Endothelial cell of umbilical vein (primary cell): ENCODE measurements around the gene TNS2. TPM values are rescaled to one million over a fixed set of nuclear protein-coding genes. Genes with fewer than 3 reads are reported as not detected.
"Not testable (repeated sequence)": the region's sequence is repeated elsewhere in the genome, so short reads cannot be mapped to it uniquely, and the experiment has no call there.

Experiments used
- BruUV-seq: library from RNA; stranded (reverse); fragments of 400-500 nt; replicated peaks from 2 replicates; lab custom pipeline; 2021; lab: Mats Ljungman, UMichigan
- CTCF ChIA-PET: fragments of 300-600, 350-600 bp; sonication (Branson Sonifier 250); formaldehyde crosslinking; loops from one replicate; lab custom pipeline; 2021; ENCODE audit warnings: antibody characterized with exemption, inconsistent platforms; lab: Charles Lee
- POLR2A ChIA-PET: fragments of 300-600, 350-600 bp; sonication (Branson Sonifier 250); formaldehyde crosslinking; loops from one replicate; lab custom pipeline; 2021; ENCODE audit warnings: antibody characterized with exemption, inconsistent platforms; lab: Charles Lee
- DNase-seq: peaks from one replicate; pipeline ENCODE4 v3.0.0-alpha.2; 2011; ENCODE audit warnings: low read depth, low spot score
- FAIRE-seq: peaks from 2 replicates; lab custom pipeline; 2011; peaks lifted over from hg19 to GRCh38; lab: Jason Lieb, UNC
- H2AFZ ChIP-seq: 2 replicates; pipeline ENCODE4 v1.6.0; 2012; ENCODE audit warnings: low read depth, low read length, control low read depth, inconsistent platforms
- H3K27ac ChIP-seq: 2 replicates; pipeline ENCODE4 v1.5.1; 2011; ENCODE audit warnings: low read depth, mild to moderate bottlenecking, control low read depth, low read length, moderate library complexity; ENCODE audit not compliant: insufficient read depth
- H3K27me3 ChIP-seq, 2 experiments: 2 replicates each; pipeline versions ENCODE4 v1.6.0 to v1.6.1; 2011; ENCODE audit warnings: low read length in 2 of 2, mixed read lengths in 1 of 2; ENCODE audit not compliant: control insufficient read depth in 2 of 2, insufficient read depth in 2 of 2
- H3K36me3 ChIP-seq, 2 experiments: 2 replicates in 1 of 2; 3 replicates in 1 of 2; pipeline ENCODE4 v1.5.1; 2011; ENCODE audit warnings: low read length in 2 of 2, mild to moderate bottlenecking in 1 of 2, moderate library complexity in 1 of 2; ENCODE audit not compliant: control insufficient read depth in 2 of 2, insufficient read depth in 2 of 2; ENCODE audit errors: extremely low read depth in 1 of 2
- H3K4me1 ChIP-seq: 3 replicates; pipeline ENCODE4 v1.5.1; 2011; ENCODE audit warnings: mild to moderate bottlenecking, low read length; ENCODE audit not compliant: control insufficient read depth, insufficient read depth; ENCODE audit errors: extremely low read depth
- H3K4me2 ChIP-seq: 2 replicates; pipeline ENCODE4 v1.6.1; 2011; ENCODE audit warnings: low read length, control low read depth, mixed read lengths; ENCODE audit not compliant: insufficient read depth
- H3K4me3 ChIP-seq, 3 experiments: fragments of 200-600 bp in 1 of 3; sonication (generic), shearing (Covaris generic) in 1 of 3; replicated peaks in 1 of 3; 2 replicates each; pipeline ENCODE4 v1.5.1; 2011 to 2016; ENCODE audit warnings: control low read depth in 3 of 3, low read length in 3 of 3, mild to moderate bottlenecking in 2 of 3, inconsistent platforms in 1 of 3, low read depth in 1 of 3, moderate library complexity in 1 of 3; ENCODE audit not compliant: insufficient read depth in 1 of 3
- H3K79me2 ChIP-seq: 2 replicates; pipeline ENCODE4 v1.6.0; 2012; ENCODE audit warnings: low read length, inconsistent platforms; ENCODE audit not compliant: control insufficient read depth, insufficient read depth
- H3K9ac ChIP-seq: replicated peaks from 2 replicates; pipeline ENCODE3; 2011; ENCODE audit warnings: low read length, control low read depth; ENCODE audit not compliant: insufficient read depth; ENCODE audit errors: extremely low read depth
- H3K9me1 ChIP-seq: replicated peaks from 3 replicates; pipeline ENCODE4 v1.6.0; 2011; ENCODE audit warnings: mild to moderate bottlenecking, low read length; ENCODE audit not compliant: control insufficient read depth, insufficient read depth; ENCODE audit errors: extremely low read depth
- H3K9me3 ChIP-seq: replicated peaks from 2 replicates; pipeline ENCODE4 v1.5.1; 2012; ENCODE audit warnings: low read length, inconsistent platforms; ENCODE audit not compliant: control insufficient read depth, insufficient read depth
- H4K20me1 ChIP-seq: replicated peaks from 2 replicates; pipeline ENCODE3; 2011; ENCODE audit warnings: mild to moderate bottlenecking, low read length; ENCODE audit not compliant: control insufficient read depth, insufficient read depth; ENCODE audit errors: extremely low read depth
- FOS ChIP-seq: IDR thresholded peaks from 2 replicates; pipeline ENCODE4 v1.6.1; 2011; ENCODE audit warnings: mild to moderate bottlenecking, low read length, moderate library complexity, borderline replicate concordance; ENCODE audit not compliant: insufficient read depth
- GATA2 ChIP-seq: IDR thresholded peaks from 2 replicates; pipeline ENCODE4 v1.7.0; 2011; ENCODE audit warnings: low read depth, mild to moderate bottlenecking, moderate library complexity, mixed read lengths, low read length; ENCODE audit not compliant: insufficient read length, insufficient read depth
- JUN ChIP-seq: IDR thresholded peaks from 2 replicates; pipeline ENCODE4 v1.6.1; 2011; ENCODE audit warnings: borderline replicate concordance, low read depth; ENCODE audit not compliant: insufficient read length, insufficient read depth
- MYC ChIP-seq: IDR thresholded peaks from one replicate; pipeline ENCODE4 v1.6.1; 2011; ENCODE audit warnings: mild to moderate bottlenecking, low read depth, low read length
- POLR2A ChIP-seq: IDR thresholded peaks from 2 replicates; pipeline ENCODE4 v1.6.1; 2012; ENCODE audit warnings: low read depth, mild to moderate bottlenecking, control low read depth, low read length
- POLR2AphosphoS5 ChIP-seq: IDR thresholded peaks from 2 replicates; pipeline ENCODE4 v1.6.1; 2012; ENCODE audit warnings: low read depth, mild to moderate bottlenecking, control low read depth, low read length, moderate library complexity; ENCODE audit not compliant: insufficient read depth
- dilution Hi-C: fragments of 300-500 bp; cut with MboI; formaldehyde crosslinking; loops from one replicate; pipeline ENCODE4 v1.15.0; 2019; ENCODE audit warnings: low sequenced_read_pairs; ENCODE audit not compliant: extremely low pct_ligation_motif_present
- intact Hi-C: fragments of 100-400 bp; cut with micrococcal nuclease; formaldehyde crosslinking; loops from one replicate; pipeline ENCODE4 v1.10.0; 2022
- polyA plus RNA-seq, 4 experiments: library from polyadenylated mRNA; depleted of rRNA in 3 of 4; stranded (reverse) in 3 of 4; unstranded in 1 of 4; fragments of >200 nt; gene quantifications; 2 replicates each; pipeline versions ENCODE4 v1.2.1 to v1.2.3, GENCODE V29; 2011 to 2012; ENCODE audit warnings: missing spikeins in 1 of 4
- total RNA-seq: library from RNA; stranded (reverse); gene quantifications from 2 replicates; pipeline ENCODE4 v1.2.3, GENCODE V29; 2021
- TF ChIP-seq, protein P1 (sequence below), 2 donors: IDR thresholded peaks; 1 replicate in 1 of 2; 2 replicates in 1 of 2; pipeline ENCODE4 v1.5.1; 2011; ENCODE audit warnings: low read length in 2 of 2, mild to moderate bottlenecking in 2 of 2, moderate library complexity in 2 of 2, control low read depth in 1 of 2, inconsistent platforms in 1 of 2, low read depth in 1 of 2; ENCODE audit not compliant: insufficient read depth in 1 of 2; ENCODE audit errors: extremely low read depth in 1 of 2
- TF ChIP-seq, protein P2 (sequence below): IDR thresholded peaks from 2 replicates; pipeline ENCODE4 v1.6.1; 2011; ENCODE audit not compliant: insufficient read depth, insufficient read length

TNS2 gene
- total and polyA plus RNA-seq, 2 donors (not counting 3 experiments of a cell fraction or from before 2014, with no cell fraction given), result 84.5 to 106 TPM

DNA sequence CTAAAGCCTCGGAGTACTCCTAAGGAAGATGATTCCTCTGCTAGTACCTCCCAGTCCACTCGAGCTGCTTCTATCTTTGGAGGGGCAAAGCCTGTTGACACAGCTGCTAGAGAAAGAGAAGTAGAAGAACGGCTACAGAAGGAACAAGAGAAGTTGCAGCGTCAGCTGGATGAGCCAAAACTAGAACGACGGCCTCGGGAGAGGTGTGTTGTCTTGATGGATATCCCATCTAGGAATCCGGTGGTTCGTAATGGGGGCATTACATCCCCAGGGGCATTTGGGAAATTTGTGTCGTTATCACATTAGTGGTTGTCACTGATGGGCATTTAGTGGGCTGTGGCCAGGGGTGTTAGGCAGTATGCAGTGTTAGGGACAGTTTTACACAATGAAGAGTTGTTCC, 16.0 kb upstream of the TNS2 start:
- peaks cover 16% of the 10 kb centered on the region for H3K4me1 ChIP-seq
- H3K9me3 ChIP-seq, FAIRE-seq, H3K27ac ChIP-seq, H2AFZ ChIP-seq, dilution Hi-C loops, H3K79me2 ChIP-seq, H3K9me1 ChIP-seq, H3K27me3 ChIP-seq, H3K4me2 ChIP-seq, BruUV-seq, H3K9ac ChIP-seq, H3K4me3 ChIP-seq, H4K20me1 ChIP-seq, intact Hi-C loops, DNase-seq: not testable (repeated sequence)
- CTCF ChIA-PET, result interaction anchor here (0.6 to 1.2 kb wide), 3 partner anchors 9 to 912 kb away, joined by 3 to 4 read pairs (median 3); no protein-coding TSS in a partner anchor
- H3K36me3 ChIP-seq, result peaks cover 38 to 40% of the 10 kb centered on the region in 2 experiments
- POLR2A ChIA-PET, result interaction anchor here (0.6 kb wide), 1 partner anchor 46 kb away, joined by 4 read pairs; no protein-coding TSS in a partner anchor

DNA sequence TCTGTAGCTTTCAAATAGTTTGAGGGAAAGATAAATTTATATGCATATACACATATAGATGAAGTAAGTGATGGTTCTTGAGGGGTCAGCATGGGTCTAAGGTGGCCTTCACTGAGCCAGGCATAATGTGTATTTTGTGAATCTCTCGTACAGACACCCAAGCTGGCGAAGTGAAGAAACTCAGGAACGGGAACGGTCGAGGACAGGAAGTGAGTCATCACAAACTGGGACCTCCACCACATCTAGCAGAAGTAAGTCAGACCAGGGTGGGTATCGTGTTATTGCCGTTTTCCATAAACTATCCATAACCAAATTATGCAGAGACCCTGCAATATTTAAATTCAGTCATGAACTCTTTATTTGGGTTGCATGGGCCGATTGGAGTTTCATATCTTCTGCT, 15.4 kb upstream of the TNS2 start:
- Histone ChIP-seq H3K9me1 (no peaks in the 10 kb centered on the region), H3K27me3 (no peaks in the 10 kb centered on the region), H3K79me2 (peaks cover 9% of the 10 kb centered on the region), H3K9ac (no peak overlapping the region), H3K4me2 (no peak overlapping the region), H3K9me3 (no peaks in the 10 kb centered on the region), H3K4me3 (no peak overlapping the region), H3K4me1 (peaks cover 23% of the 10 kb centered on the region), H3K27ac (no peak overlapping the region), H4K20me1 (no peaks in the 10 kb centered on the region), H3K36me3 (peaks cover 39 to 42% of the 10 kb centered on the region in 2 experiments), H2AFZ (no peak overlapping the region)
- BruUV-seq, result no TSS peak
- FAIRE-seq (peak; percentile 18), DNase-seq (no peak)
- no peak for TF ChIP-seq POLR2A
- no peak for TF ChIP-seq POLR2AphosphoS5
- TF ChIP-seq, protein P1, sequence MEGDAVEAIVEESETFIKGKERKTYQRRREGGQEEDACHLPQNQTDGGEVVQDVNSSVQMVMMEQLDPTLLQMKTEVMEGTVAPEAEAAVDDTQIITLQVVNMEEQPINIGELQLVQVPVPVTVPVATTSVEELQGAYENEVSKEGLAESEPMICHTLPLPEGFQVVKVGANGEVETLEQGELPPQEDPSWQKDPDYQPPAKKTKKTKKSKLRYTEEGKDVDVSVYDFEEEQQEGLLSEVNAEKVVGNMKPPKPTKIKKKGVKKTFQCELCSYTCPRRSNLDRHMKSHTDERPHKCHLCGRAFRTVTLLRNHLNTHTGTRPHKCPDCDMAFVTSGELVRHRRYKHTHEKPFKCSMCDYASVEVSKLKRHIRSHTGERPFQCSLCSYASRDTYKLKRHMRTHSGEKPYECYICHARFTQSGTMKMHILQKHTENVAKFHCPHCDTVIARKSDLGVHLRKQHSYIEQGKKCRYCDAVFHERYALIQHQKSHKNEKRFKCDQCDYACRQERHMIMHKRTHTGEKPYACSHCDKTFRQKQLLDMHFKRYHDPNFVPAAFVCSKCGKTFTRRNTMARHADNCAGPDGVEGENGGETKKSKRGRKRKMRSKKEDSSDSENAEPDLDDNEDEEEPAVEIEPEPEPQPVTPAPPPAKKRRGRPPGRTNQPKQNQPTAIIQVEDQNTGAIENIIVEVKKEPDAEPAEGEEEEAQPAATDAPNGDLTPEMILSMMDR (IDR thresholded peaks at IDR 0.05; ENCODE audit: extremely low read depth in 1 of 2, insufficient read depth in 1 of 2, low read depth in 1 of 2, low read length in 2 of 2), result no peak
- no peak for TF ChIP-seq MYC
- TF ChIP-seq GATA2, result no peak
- TF ChIP-seq FOS, result no peak
- TF ChIP-seq, protein P2, sequence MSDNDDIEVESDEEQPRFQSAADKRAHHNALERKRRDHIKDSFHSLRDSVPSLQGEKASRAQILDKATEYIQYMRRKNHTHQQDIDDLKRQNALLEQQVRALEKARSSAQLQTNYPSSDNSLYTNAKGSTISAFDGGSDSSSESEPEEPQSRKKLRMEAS, result no peak
- TF ChIP-seq JUN, result no peak
- dilution Hi-C loops, result no loop called here
- CTCF ChIA-PET, result interaction anchor here (1.2 kb wide), 1 partner anchor 31 kb away, joined by 3 read pairs; no protein-coding TSS in a partner anchor
- POLR2A ChIA-PET, result no interaction called here
- intact Hi-C loops, result no loop called here
